Kidney capillary endothelial cell (primary cell): ENCODE results near the gene SOCS7.
"Not testable (repeated sequence)": the region's sequence is repeated elsewhere in the genome, so short reads cannot be mapped to it uniquely, and the experiment has no call there.

Source experiments
- DNase-seq: peaks from one replicate; pipeline ENCODE4 v3.0.0-alpha.2; 2018; ENCODE audit warnings: low spot score

SOCS7 gene

GRCh38 chr17:38421871-38422827 lies 70.5 kb downstream of the SOCS7 start:
- DNase-seq = no peak

GRCh38 chr17:38424297-38424972 lies 72.8 kb downstream of the SOCS7 start:
- no peak for DNase-seq

DNA sequence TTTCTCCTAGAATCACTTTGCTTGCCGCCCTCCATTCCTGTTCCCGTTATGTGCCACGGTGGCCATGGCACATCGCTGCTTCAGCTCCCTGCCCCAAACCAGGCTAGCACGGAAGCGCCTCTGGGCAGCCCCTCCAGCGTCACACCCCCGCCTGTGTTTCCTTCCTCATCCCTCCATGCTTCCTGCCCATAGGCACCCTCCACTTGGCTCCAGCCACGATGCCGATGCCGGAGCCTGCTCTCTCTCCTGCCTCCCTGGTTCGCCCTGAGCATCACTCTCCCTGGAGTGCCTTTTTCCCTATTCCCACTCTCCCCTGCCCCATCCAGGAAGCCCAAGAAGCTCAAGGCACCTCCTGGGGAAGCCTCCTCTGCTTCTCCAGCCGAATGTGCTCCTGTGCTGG lies 73.4 kb downstream of the SOCS7 start:
- no peak for DNase-seq

DNA sequence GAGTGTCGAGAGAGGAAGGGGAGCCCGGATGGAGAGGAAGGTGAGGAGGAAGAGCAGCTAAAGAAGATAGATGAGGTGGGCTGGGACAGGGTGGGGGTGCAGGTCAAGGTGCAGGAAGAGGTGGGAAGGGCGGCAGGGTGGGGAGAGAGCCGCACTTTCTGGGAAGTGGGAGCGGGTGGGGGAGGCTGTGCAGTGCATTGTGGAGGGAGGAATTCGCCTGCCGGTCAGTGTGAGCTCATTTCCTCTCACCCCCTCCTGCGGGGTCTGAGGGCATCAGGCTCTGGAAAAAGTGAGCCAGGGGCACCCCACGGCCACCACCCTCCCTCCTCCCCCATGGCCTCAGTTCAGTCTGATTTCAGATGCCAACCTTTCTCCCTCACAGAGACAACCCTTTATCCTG lies 74.1 kb downstream of the SOCS7 start:
- DNase-seq = no peak

DNA sequence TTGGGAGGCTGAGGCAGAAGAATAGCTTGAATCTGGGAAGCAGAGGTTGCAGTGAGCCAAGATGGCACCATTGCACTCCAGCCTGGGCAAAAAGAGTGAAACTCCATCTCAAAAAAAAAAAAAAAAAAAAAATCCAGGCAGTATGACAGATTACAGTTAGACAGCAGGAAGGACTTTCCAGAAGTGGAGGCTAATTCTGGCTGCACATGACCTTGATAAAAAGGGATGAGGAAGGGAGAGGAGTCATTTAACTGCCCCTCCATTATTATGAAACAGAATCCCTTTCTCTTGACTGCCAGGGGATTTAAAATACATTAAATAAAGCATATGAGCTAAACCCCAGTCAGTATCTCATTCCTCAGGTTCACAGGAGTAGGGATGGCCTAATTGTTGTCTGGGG lies 74.8 kb downstream of the SOCS7 start:
- DNase-seq = no peak

DNA sequence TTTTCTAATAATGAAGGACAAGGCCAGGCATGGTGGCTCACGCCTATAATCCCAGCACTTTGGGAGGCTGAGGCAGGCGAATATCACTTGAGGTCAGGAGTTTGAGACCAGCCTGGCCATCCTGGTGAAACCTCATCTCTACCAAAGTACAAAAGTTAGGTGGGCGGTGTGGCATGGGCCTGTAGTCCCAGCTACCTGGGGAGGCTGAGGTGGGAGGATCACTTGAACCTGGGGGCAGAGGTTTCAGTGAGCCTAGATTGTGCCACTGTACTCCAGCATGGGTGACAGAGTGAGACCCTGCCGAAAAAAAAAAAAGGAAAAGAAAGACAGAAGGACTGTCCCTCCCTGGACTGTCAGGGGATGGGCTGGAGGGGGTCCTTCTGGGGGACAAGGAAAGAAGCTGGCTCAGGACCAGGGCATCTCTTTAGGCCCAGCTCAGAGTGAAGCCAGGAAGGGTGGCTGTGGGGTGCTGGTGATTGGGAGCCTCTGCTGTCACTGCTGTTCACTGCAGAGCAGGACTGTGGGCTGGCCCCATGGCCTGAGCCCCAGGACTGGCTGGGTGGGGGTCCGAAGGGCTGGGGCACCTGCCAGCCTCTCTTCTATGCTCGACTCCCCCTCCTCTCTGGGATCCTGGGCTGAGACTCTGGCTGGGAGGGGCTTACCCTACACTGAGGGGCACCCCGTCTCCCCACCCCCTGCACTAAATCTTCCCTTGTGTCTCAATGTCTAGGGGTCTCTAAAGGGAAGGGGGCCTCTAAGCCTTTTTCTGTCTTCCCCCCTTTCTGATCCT lies 75.7 kb downstream of the SOCS7 start:
- DNase-seq = no peak

DNA sequence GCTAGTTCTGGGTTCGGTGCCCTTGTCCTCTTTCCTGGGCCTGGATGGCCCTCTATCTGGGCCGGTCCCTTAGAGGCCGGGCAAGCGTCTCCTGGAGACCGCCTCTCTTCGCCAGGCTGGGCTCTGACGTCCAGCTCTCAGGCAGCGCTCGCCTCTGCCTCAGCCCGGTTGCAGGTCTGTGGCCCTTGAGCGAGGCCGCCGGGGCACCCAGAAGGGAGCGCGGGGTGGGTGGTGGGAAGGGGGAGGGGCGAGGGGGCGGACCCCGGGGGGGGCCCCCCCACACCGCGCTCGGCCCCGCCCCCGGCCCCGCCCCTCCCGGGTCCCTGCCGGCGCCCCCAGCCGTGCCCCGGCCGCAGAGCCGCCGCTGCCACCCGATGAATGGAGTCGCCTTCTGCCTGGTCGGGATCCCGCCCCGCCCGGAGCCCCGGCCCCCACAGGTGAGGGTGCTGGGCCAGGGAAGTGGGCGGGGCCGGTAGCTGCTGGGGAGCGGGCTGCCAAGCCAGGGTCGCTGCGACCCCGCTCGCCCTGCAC lies 76.5 kb downstream of the SOCS7 start, which contains the start of gene ARHGAP23:
Gene ARHGAP23 (plus strand): TSS at position 353 of the 531 bp plus-strand sequence. CDS start 22 bp downstream, at position 375.
- DNase-seq = no peak

DNA sequence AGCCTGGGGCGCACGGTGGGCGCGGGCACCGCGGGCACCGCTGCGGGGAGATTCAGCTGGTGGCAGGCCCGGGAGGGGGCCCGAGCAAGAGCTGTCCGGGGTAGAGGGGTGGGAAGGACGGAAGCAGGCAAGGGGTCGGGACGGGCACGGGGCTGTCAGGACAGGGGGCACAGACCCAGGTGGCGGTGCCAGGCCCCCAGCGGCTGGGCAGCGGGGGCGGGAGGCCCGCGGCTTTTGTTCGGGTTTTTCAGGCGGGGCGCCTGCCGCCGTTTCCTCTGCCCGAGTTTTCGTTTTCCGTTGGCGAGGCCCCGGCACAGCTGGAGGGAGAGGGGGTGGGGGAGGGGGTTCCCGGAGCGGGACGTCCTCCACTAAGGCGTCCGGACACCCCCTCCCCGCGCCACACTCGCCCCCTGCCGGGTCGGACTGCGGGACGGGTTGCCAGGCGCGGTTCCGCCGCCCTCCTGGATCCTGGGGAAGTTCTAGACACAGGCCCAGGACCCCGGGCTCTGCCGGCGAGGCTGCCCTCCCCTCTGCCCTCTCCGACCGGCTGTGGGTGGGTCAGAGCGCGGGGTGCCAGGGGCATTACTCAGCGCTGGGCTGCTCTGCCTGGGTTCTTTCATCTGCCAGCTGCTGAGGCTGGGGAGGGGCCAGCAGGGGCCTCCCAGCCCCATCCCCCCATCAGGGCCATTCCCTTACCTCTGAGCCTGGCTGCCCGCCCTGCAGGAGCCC lies 77.2 kb downstream of the SOCS7 start:
- no peak for DNase-seq

DNA sequence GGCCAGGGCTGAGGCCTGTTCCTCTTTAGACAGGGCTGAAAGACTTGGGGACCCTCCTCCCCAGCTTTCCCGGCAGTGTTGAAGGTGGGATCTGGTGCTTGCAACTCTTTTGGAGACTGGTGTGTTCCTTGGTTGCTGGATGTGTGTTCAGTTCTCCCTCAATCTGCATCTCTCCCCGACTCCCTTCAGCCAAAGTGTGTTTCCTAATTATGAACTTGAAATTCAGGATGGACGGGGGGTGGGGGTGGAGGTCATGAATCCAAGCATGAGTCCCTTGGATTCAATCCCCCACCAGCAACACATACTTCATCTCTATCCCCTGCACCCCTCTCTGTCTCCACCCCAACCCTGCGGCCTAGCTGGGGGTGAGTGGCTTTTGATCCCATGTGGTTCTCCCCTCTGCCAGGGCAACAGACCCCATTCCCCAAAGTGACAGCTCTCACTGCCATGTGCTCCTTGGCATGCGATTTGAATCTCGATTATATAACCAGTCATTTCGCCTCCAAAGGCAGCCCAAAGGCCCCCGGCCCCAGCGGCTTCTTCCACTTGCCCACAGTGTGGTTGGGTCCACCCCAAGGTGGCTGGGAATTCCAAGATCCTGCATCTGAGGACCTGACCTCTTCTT lies 77.9 kb downstream of the SOCS7 start:
- DNase-seq = no peak

DNA sequence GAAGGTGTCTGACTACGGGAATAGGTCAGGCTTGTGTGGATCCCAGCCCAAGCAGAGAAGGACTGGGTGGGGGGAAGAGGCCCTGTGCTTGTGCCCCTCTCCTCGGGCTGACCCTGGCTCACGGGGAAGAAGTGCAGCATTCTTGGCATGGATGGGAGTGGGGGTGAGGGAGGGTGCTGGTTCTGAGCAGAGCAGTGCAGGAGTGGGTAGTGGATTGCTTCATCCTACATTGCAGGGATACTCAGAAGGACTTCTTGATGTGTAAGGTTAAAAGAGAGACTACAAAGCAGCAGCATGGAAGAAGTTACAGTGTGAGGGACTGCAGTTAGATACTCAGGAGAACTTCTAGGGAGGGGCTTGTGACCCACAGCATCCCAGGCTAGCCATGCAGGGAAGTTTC lies 78.7 kb downstream of the SOCS7 start:
- no peak for DNase-seq

DNA sequence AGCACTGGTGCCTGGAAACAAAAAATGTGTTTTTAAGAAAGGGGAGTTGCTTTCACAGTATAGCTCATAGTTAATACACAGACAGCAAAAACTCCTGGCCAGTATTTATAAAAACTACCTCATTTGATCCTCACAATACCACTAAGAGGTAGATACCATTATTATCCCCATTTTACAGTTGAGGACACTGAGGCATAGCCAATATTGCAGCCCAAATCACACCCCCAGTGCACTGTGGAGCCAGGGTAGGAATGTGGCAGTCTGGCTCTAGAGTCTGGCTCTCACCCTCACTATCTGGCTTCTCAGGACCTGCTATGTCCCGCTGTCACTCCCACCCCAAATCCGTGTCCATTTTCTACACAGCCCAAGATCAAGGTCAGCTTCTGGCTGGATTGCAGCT lies 79.2 kb downstream of the SOCS7 start:
- no peak for DNase-seq

- DNase-seq = no peak
These were observed 79.9 kb downstream of the SOCS7 start for GRCh38 chr17:38431346-38432145.

GRCh38 chr17:38434178-38434665 lies 82.6 kb downstream of the SOCS7 start:
- no peak for DNase-seq

- no peak for DNase-seq
These were observed 84.2 kb downstream of the SOCS7 start for GRCh38 chr17:38435795-38436194.

GRCh38 chr17:38436386-38436785 lies 84.7 kb downstream of the SOCS7 start:
- DNase-seq = no peak

- not testable (repeated sequence) for DNase-seq
These were observed 85.7 kb downstream of the SOCS7 start for GRCh38 chr17:38437313-38437712.

GRCh38 chr17:38439436-38439835 lies 87.8 kb downstream of the SOCS7 start:
- no peak for DNase-seq

DNA sequence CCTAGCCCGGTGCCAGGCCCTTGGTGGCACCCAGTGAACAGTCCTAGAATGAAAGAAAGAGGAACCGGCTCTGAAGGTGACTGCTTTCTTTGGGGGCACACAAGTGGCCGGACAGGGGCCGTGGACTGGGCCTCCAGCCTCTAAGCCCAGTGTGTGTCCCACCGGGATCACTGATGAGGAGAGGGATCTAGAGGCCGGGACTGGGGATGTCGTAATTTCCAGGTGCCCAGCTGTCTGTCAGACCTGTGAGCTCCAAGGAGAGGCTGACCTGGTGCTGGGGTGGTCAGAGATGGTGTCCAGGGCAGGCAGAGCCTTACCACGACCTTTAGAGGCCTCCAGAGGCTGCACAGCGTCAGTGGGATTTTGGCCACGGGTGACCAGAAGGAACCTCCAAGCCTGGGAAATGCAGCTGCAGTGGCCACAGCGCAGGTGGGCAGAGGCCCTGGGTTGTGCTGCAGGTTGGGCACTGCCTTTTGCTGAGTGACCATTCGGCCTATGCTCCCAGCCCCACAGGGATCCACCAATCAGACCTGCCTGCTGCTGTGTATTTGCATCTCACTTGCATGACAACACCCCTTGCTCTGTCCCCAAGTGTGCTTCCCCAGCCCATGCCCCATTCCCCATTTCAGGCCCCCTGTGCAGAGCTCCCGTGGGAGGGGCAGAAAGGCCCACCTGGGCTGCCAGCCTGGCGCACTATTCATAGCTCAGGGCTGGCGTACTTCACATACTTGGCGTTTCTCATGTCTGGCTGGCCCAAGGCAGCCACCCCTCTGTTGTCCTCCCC lies 89.2 kb downstream of the SOCS7 start:
- DNase-seq = no peak

DNA sequence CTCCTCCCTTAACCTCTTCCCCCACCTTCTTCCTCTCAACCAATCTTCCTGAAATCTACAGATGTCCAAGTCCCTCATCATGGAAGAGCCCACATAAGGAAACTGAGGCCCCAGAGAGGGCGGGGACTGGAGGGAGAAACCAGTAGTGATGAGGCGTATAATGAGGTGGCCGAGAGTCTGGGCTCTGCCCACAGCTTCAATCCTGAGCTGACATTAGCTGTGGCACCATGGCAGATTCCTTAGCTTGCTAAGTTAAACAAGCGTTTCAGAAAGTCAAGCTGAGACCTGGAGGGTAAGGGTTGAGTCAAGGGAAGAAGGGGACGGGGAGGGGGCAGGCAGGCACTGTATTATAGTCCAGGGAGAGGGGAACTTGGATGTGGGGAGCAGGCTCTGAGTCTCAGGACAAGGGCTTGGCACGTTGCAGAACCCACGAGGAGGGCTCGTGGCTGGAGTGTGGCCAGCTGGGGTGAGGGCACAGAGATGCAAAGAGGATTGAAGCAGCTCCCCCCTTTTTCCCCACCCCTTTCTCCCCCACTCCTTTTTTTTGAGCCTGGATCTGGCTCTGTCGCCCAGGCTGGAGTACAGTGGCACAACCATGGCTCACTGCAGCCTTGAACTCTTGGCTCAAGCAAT lies 89.9 kb downstream of the SOCS7 start:
- no peak for DNase-seq
